NT2/D1 (cell line): Measurements from ENCODE around the gene CAV1.

ENCODE experiments used
- DNase-seq: peaks from one replicate; pipeline ENCODE4 v3.0.0-alpha.2; 2011; ENCODE audit warnings: low read depth, low spot score
- H3K27me3 ChIP-seq: 2 replicates; pipeline ENCODE4 v1.6.0; 2011; ENCODE audit warnings: mild to moderate bottlenecking; ENCODE audit not compliant: insufficient read length, insufficient read depth
- H3K36me3 ChIP-seq: 2 replicates; pipeline ENCODE4 v1.6.1; 2011; ENCODE audit warnings: mild to moderate bottlenecking, low read length, mixed read lengths; ENCODE audit not compliant: insufficient read depth, insufficient read length
- H3K4me1 ChIP-seq: 2 replicates; pipeline ENCODE4 v1.5.1; 2011; ENCODE audit not compliant: insufficient read depth, insufficient read length
- H3K4me3 ChIP-seq: 2 replicates; pipeline ENCODE4 v1.5.1; 2011; ENCODE audit warnings: low read depth; ENCODE audit not compliant: insufficient read length
- H3K9ac ChIP-seq: 2 replicates; pipeline ENCODE4 v1.6.0; 2011; ENCODE audit warnings: low read depth; ENCODE audit not compliant: insufficient read length
- H3K9me3 ChIP-seq: 2 replicates; pipeline ENCODE4 v1.5.1; 2011; ENCODE audit warnings: mild to moderate bottlenecking, low read length; ENCODE audit not compliant: insufficient read depth
- SUZ12 ChIP-seq: IDR thresholded peaks from 2 replicates; pipeline ENCODE4 v1.6.1; 2011; ENCODE audit not compliant: insufficient read length, insufficient read depth; ENCODE audit errors: extremely low read depth
- YY1 ChIP-seq: IDR thresholded peaks from 2 replicates; pipeline ENCODE4 v1.6.1; 2011; ENCODE audit not compliant: insufficient read length, insufficient read depth
- ZNF274 ChIP-seq: IDR thresholded peaks from 2 replicates; pipeline ENCODE4 v1.6.1; 2011; ENCODE audit warnings: mild to moderate bottlenecking, low read depth, low read length

The CAV1 gene

GRCh38 chr7:116505823-116506222 lies 19.0 kb upstream of the CAV1 start:
- Histone ChIP-seq H3K9me3 (0 out of 2 replicates have a peak, but pooled peaks cover 4% of the 10 kb centered on the region), H3K36me3 (peaks cover 12% of the 10 kb centered on the region), H3K27me3 (peaks cover 8% of the 10 kb centered on the region), H3K9ac (no peak overlapping the region), H3K4me3 (no peak overlapping the region), H3K4me1 (no peaks in the 10 kb centered on the region)
- DNase-seq = no peak
- no peak for TF ChIP-seq ZNF274
- TF ChIP-seq SUZ12 = no peak
- TF ChIP-seq YY1 = no peak

- no peaks in the 10 kb centered on the region for H3K27me3 ChIP-seq
- H3K9me3 ChIP-seq = 0 out of 2 replicates have a peak, but pooled peaks cover 4% of the 10 kb centered on the region
- no peaks in the 10 kb centered on the region for H3K4me1 ChIP-seq
- DNase-seq = no peak
- no peak overlapping the region for H3K4me3 ChIP-seq
- H3K9ac ChIP-seq = no peak overlapping the region
- no peak for TF ChIP-seq YY1
- no peak for TF ChIP-seq ZNF274
- peaks cover 12% of the 10 kb centered on the region for H3K36me3 ChIP-seq
These were observed 14.8 kb upstream of the CAV1 start for GRCh38 chr7:116509982-116510579.

GRCh38 chr7:116510795-116511194 lies 14.0 kb upstream of the CAV1 start:
- TF ChIP-seq ZNF274 (no peak), YY1 (no peak), SUZ12 (no peak)
- no peak overlapping the region for H3K9ac ChIP-seq
- no peaks in the 10 kb centered on the region for H3K27me3 ChIP-seq
- H3K4me1 ChIP-seq = no peaks in the 10 kb centered on the region
- H3K36me3 ChIP-seq = peaks cover 8% of the 10 kb centered on the region
- no peak overlapping the region for H3K4me3 ChIP-seq
- H3K9me3 ChIP-seq = no peaks in the 10 kb centered on the region
- no peak for DNase-seq

GRCh38 chr7:116511552-116512519 lies 13.0 kb upstream of the CAV1 start:
- Histone ChIP-seq H3K4me1 (no peaks in the 10 kb centered on the region), H3K4me3 (no peak overlapping the region), H3K36me3 (peaks cover 3% of the 10 kb centered on the region), H3K9ac (no peak overlapping the region), H3K9me3 (no peaks in the 10 kb centered on the region), H3K27me3 (no peaks in the 10 kb centered on the region)
- DNase-seq = no peak
- TF ChIP-seq SUZ12 = no peak
- no peak for TF ChIP-seq ZNF274
- no peak for TF ChIP-seq YY1

GRCh38 chr7:116512520-116513188 lies 12.2 kb upstream of the CAV1 start:
- Histone ChIP-seq H3K4me1 (no peaks in the 10 kb centered on the region), H3K4me3 (no peak overlapping the region), H3K9me3 (no peaks in the 10 kb centered on the region), H3K36me3 (no peaks in the 10 kb centered on the region), H3K27me3 (no peaks in the 10 kb centered on the region), H3K9ac (no peak overlapping the region)
- TF ChIP-seq YY1 = no peak
- TF ChIP-seq ZNF274 = no peak
- TF ChIP-seq SUZ12 = no peak
- DNase-seq = no peak

GRCh38 chr7:116515584-116515983 lies 9.3 kb upstream of the CAV1 start:
- no peak overlapping the region for H3K4me3 ChIP-seq
- no peak overlapping the region for H3K9ac ChIP-seq
- H3K36me3 ChIP-seq = no peaks in the 10 kb centered on the region
- TF ChIP-seq SUZ12 = no peak
- no peaks in the 10 kb centered on the region for H3K9me3 ChIP-seq
- no peaks in the 10 kb centered on the region for H3K4me1 ChIP-seq
- DNase-seq = no peak
- no peaks in the 10 kb centered on the region for H3K27me3 ChIP-seq

- Histone ChIP-seq H3K27me3 (no peaks in the 10 kb centered on the region), H3K4me1 (no peaks in the 10 kb centered on the region), H3K4me3 (no peak overlapping the region), H3K36me3 (no peaks in the 10 kb centered on the region), H3K9ac (no peak overlapping the region), H3K9me3 (no peaks in the 10 kb centered on the region)
- TF ChIP-seq YY1 (no peak), SUZ12 (no peak), ZNF274 (no peak)
- no peak for DNase-seq
These were observed 8.5 kb upstream of the CAV1 start for GRCh38 chr7:116516324-116516723.
